HepG2 (cell line): ENCODE results near the gene HABP2. TPM values are rescaled to one million over a fixed set of nuclear protein-coding genes. Genes with fewer than 3 reads are reported as not detected.

Experiments
- AGO1 ChIP-seq: fragments of 200-400 bp; formaldehyde crosslinking; IDR thresholded peaks from 2 replicates; pipeline ENCODE4 v1.6.1; 2017; ENCODE audit warnings: mild to moderate bottlenecking, low read depth, low read length, moderate library complexity; ENCODE audit not compliant: poor library complexity, severe bottlenecking
- ARID2 ChIP-seq: sonication (generic); formaldehyde crosslinking; IDR thresholded peaks from 2 replicates; pipeline ENCODE4 v1.8.1; 2022; ENCODE audit warnings: mild to moderate bottlenecking, missing genetic modification reagents, borderline replicate concordance
- BCL6 ChIP-seq: IDR thresholded peaks from 2 replicates; pipeline ENCODE4 v1.6.1; 2016; ENCODE audit warnings: missing genetic modification reagents, missing compliant biosample characterization
- BRCA1 ChIP-seq: sonication (generic); formaldehyde crosslinking; IDR thresholded peaks from 2 replicates; pipeline ENCODE4 v1.4.0; 2020; ENCODE audit warnings: missing genetic modification reagents
- PBX2 ChIP-seq: IDR thresholded peaks from 2 replicates; pipeline ENCODE4 v1.6.1; 2016; ENCODE audit warnings: control low read depth
- PCBP2 ChIP-seq: fragments of 200-400 bp; formaldehyde crosslinking; optimal IDR thresholded peaks from 2 replicates; pipeline ENCODE3; 2018; ENCODE audit warnings: low read length, low read depth; ENCODE audit not compliant: poor library complexity, severe bottlenecking
- PHF5A ChIP-seq: IDR thresholded peaks from one replicate; pipeline ENCODE4 v1.6.1; 2018; ENCODE audit warnings: low read depth, missing genetic modification reagents; ENCODE audit not compliant: unreplicated experiment
- RBM22 ChIP-seq: fragments of 200-400 bp; formaldehyde crosslinking; optimal IDR thresholded peaks from 2 replicates; pipeline ENCODE3; 2017; ENCODE audit warnings: mild to moderate bottlenecking, low read length, moderate library complexity
- ZSCAN25 ChIP-seq: sonication (generic); formaldehyde crosslinking; IDR thresholded peaks from 2 replicates; pipeline ENCODE4 v1.8.0; 2022; ENCODE audit warnings: mild to moderate bottlenecking, missing genetic modification reagents
- polyA plus RNA-seq, 8 experiments: library from polyadenylated mRNA; depleted of rRNA in 3 of 8; stranded (reverse) in 7 of 8; unstranded in 1 of 8; fragments of >200 nt; fragmentation: Illumina TruSeq in 4 of 8; extraction: Trizol in 4 of 8; gene quantifications; 2 replicates each; pipeline versions ENCODE4 v1.2.1 to v1.2.3, GENCODE V29; 2011 to 2016; ENCODE audit warnings: low read depth in 4 of 8, missing spikeins in 1 of 8, mixed read lengths in 1 of 8; ENCODE audit not compliant: insufficient read depth in 1 of 8
- total RNA-seq, 5 experiments: library from RNA; depleted of rRNA; stranded (reverse); fragments of >200 nt; fragmentation: Illumina TruSeq; extraction: Trizol; gene quantifications; 2 replicates each; pipeline ENCODE4 v1.2.3, GENCODE V29; 2016; ENCODE audit warnings: low read depth in 1 of 5
- TF ChIP-seq, protein P1 (sequence below): sonication (generic); formaldehyde crosslinking; conservative IDR thresholded peaks from 2 replicates; pipeline ENCODE4 v1.8.0; 2022; ENCODE audit warnings: low read depth, missing genetic modification reagents
- TF ChIP-seq, protein P2 (sequence below): sonication (generic); formaldehyde crosslinking; IDR thresholded peaks from 2 replicates; pipeline ENCODE4 v1.4.0; 2020; ENCODE audit warnings: mild to moderate bottlenecking, missing genetic modification reagents

HABP2 gene
- total and polyA plus RNA-seq, 2 of the 13 experiments (the other 11 are each of a cell fraction or from before 2014, with no cell fraction given): 0.12 to 0.13 TPM

DNA sequence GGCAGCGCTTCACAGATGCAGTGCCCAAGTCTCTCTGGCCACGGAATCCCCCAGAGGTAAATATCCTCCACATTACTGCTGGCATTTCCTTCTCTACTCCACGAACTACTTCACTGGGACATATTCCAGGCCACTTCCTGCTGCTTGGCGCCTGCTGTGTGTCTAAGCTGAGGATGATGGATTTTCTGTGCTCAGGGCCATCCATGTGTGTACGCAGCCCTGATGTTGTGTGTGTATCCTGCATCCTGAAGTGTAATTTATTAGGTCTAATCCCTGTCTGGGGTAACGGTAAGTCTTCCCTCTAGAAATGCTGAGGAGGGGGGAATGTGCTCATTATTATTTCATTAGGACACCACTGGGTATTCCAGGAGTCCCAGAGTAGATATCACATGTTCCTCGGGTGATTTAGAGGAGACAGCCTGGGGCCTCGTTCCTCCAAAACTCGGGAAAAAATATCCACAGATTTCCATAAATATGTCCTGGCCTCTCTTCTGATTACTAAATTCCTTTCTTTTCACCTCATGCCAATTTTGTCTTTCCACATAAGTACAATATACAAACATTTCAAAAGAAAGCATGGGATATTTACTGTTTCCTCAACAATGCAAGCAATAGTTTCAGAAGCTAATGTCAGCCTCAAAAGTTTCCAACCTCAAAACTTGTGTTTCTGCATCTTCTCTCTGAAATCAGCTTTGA, 25.5 kb upstream of the HABP2 start (continued):
- TF ChIP-seq AGO1 (no peak), RBM22 (no peak), PCBP2 (no peak), PBX2 (CRISPR knock-in tag) (no peak), BCL6 (CRISPR knock-in tag) (no peak), ARID2 (CRISPR knock-in tag) (no peak), BRCA1 (no peak), ZSCAN25 (no peak), PHF5A (CRISPR knock-in tag) (no peak)
- TF ChIP-seq, protein P1, sequence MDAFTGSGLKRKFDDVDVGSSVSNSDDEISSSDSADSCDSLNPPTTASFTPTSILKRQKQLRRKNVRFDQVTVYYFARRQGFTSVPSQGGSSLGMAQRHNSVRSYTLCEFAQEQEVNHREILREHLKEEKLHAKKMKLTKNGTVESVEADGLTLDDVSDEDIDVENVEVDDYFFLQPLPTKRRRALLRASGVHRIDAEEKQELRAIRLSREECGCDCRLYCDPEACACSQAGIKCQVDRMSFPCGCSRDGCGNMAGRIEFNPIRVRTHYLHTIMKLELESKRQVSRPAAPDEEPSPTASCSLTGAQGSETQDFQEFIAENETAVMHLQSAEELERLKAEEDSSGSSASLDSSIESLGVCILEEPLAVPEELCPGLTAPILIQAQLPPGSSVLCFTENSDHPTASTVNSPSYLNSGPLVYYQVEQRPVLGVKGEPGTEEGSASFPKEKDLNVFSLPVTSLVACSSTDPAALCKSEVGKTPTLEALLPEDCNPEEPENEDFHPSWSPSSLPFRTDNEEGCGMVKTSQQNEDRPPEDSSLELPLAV (CRISPR knock-in tag): no peak
- TF ChIP-seq, protein P2, sequence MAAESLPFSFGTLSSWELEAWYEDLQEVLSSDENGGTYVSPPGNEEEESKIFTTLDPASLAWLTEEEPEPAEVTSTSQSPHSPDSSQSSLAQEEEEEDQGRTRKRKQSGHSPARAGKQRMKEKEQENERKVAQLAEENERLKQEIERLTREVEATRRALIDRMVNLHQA (CRISPR knock-in tag): no peak
